Measurements from ENCODE around the gene ZSCAN21. TPM values are rescaled to one million over a fixed set of nuclear protein-coding genes. Genes with fewer than 3 reads are reported as not detected.
A peak's percentile ranks its signal among the peaks of the same experiment; 100 is the strongest.

Gene ZSCAN21
- polyA plus RNA-seq, 2 of the 4 experiments (the other 2 are of a cell fraction): 9.1 to 18.3 TPM

GRCh38 chr7:100064162-100064561 lies 14.6 kb downstream of the ZSCAN21 start:
- FAIRE-seq: no peak
- Histone ChIP-seq H3K4me3 (no peak overlapping the region), H3K4me2 (no peak overlapping the region), H3K4me1 (no peaks in the 10 kb centered on the region), H3K9me3 (peaks cover 63% of the 10 kb centered on the region), H3K27ac (no peak overlapping the region)
- POLR2A ChIA-PET: interaction anchor here (2.5 kb wide), 1 partner anchor 14 kb away, joined by 7 read pairs; the partner anchor contains the start of gene ZSCAN21
- whole genome bisulfite sequencing (ENCODE audit: missing lambda C conversion rate): 97% methylated on average over 9 of the region's 9 CpGs
- DNase-seq (ENCODE audit: low read depth in 1 of 2, low spot score in 1 of 2): no peak
- TF ChIP-seq FOXS1 (CRISPR knock-in tag; IDR thresholded peaks at IDR 0.05): no peak
- TF ChIP-seq POLR2AphosphoS2 (conservative IDR thresholded peaks at IDR 0.05; ENCODE audit: low read length): no peak
- TF ChIP-seq BHLHE40 (IDR thresholded peaks at IDR 0.05; ENCODE audit: low read depth, low read length): no peak
- no peak for TF ChIP-seq SMC3 (IDR thresholded peaks at IDR 0.05)
- no peak for TF ChIP-seq REST (IDR thresholded peaks at IDR 0.05)
- no peak for TF ChIP-seq NFE2L2 (conservative IDR thresholded peaks at IDR 0.05; ENCODE audit: low read length)
- no peak for TF ChIP-seq TP53 (CRISPR knock-in tag; IDR thresholded peaks at IDR 0.05)
- no peak for TF ChIP-seq POLR2A (IDR thresholded peaks at IDR 0.05; ENCODE audit: low read length)
- no peak for TF ChIP-seq MAZ (IDR thresholded peaks at IDR 0.05; ENCODE audit: borderline replicate concordance, low read depth, low read length)
- no peak for TF ChIP-seq RCOR1 (IDR thresholded peaks at IDR 0.05; ENCODE audit: low read depth, low read length)
- TF ChIP-seq HDAC2 (IDR thresholded peaks at IDR 0.05): no peak
- no peak for TF ChIP-seq ZFP36 (IDR thresholded peaks at IDR 0.05; ENCODE audit: borderline replicate concordance, partially characterized antibody)
- TF ChIP-seq GATA3 (IDR thresholded peaks at IDR 0.05; ENCODE audit: borderline replicate concordance): no peak
- TF ChIP-seq CHD2 (IDR thresholded peaks at IDR 0.05; ENCODE audit: low read length, partially characterized antibody): no peak
- TF ChIP-seq HEYL (CRISPR knock-in tag; IDR thresholded peaks at IDR 0.05): no peak
- CTCF ChIA-PET: interaction anchor here (1.0 to 3.8 kb wide), 3 partner anchors 11 to 67 kb away, joined by 4 to 28 read pairs (median 5); no protein-coding TSS in a partner anchor
- no peak; a peak in 1 of 6 replicates for ATAC-seq

- ATAC-seq (peak; percentile 8 to 10; a peak in 1 of 6 replicates), DNase-seq (ENCODE audit: low read depth in 1 of 2, low spot score in 1 of 2) (no peak), FAIRE-seq (no peak)
- H3K4me1 ChIP-seq: no peaks in the 10 kb centered on the region
- H3K9me3 ChIP-seq: peaks cover 77% of the 10 kb centered on the region
- H3K4me2 ChIP-seq: no peak overlapping the region
- 87% methylated on average over 8 of the region's 8 CpGs for WGBS (ENCODE audit: missing lambda C conversion rate)
- TF ChIP-seq NPAS2 (CRISPR knock-in tag; IDR thresholded peaks at IDR 0.05; ENCODE audit: borderline replicate concordance): no peak
- no peak; the same call in 1 of the 2 replicates for TF ChIP-seq POLR2AphosphoS2 (conservative IDR thresholded peaks at IDR 0.05; ENCODE audit: low read length)
- no peak for TF ChIP-seq NR3C1 (IDR thresholded peaks at IDR 0.05)
- no peak for TF ChIP-seq BCL3 (IDR thresholded peaks at IDR 0.05)
- TF ChIP-seq CEBPB (IDR thresholded peaks at IDR 0.05): peak; percentile 13 to 28; a peak in 2 of 4 replicates
- TF ChIP-seq EP300 (IDR thresholded peaks at IDR 0.05): no peak
- CTCF ChIA-PET: interaction anchor here (1.6 to 3.8 kb wide), 2 partner anchors 12 to 71 kb away, joined by 5 to 28 read pairs; no protein-coding TSS in a partner anchor
- POLR2A ChIA-PET: no interaction called here
- H3K27ac ChIP-seq: no peak overlapping the region
- H3K4me3 ChIP-seq: no peak overlapping the region
These were observed 16.0 kb downstream of the ZSCAN21 start for GRCh38 chr7:100065452-100066186.
